ENCODE data around the gene TSC22D4.
"Not testable (repeated sequence)": the region's sequence is repeated elsewhere in the genome, so short reads cannot be mapped to it uniquely, and the experiment has no call there.

The TSC22D4 gene

GRCh38 chr7:100472121-100472851 lies 6.7 kb downstream of the TSC22D4 start:
- no peak for DNase-seq

- DNase-seq = no peak
Measured at GRCh38 chr7:100471021-100471420, 8.0 kb downstream of the TSC22D4 start.

GRCh38 chr7:100469227-100470044 lies 9.6 kb downstream of the TSC22D4 start:
- DNase-seq = peak; percentile 87

- no peak for DNase-seq
Measured at GRCh38 chr7:100467638-100468373, 11.2 kb downstream of the TSC22D4 start.

- no peak for DNase-seq
Measured at GRCh38 chr7:100466653-100467605, 12.1 kb downstream of the TSC22D4 start.

GRCh38 chr7:100465702-100466311 lies 13.2 kb downstream of the TSC22D4 start:
- no peak for DNase-seq

GRCh38 chr7:100465299-100465698 lies 13.7 kb downstream of the TSC22D4 start:
- DNase-seq = no peak

- no peak for DNase-seq
Measured at GRCh38 chr7:100464791-100465190, 14.2 kb downstream of the TSC22D4 start.

GRCh38 chr7:100464210-100464660 lies 14.8 kb downstream of the TSC22D4 start, which contains the start of gene SPACDR:
SPACDR (minus strand) TSS chr7:100464260; CDS start chr7:100464025, 235 bp downstream.
- DNase-seq = no peak

- no peak for DNase-seq
Measured at GRCh38 chr7:100457033-100457432, 22.0 kb downstream of the TSC22D4 start.

GRCh38 chr7:100456562-100456961 lies 22.5 kb downstream of the TSC22D4 start:
- DNase-seq = no peak

- DNase-seq = no peak
Measured at GRCh38 chr7:100455206-100455605, 23.8 kb downstream of the TSC22D4 start.

GRCh38 chr7:100453854-100454253 lies 25.2 kb downstream of the TSC22D4 start:
- DNase-seq = not testable (repeated sequence)

- no peak for DNase-seq
Measured at GRCh38 chr7:100452513-100452912, 26.5 kb downstream of the TSC22D4 start.

GRCh38 chr7:100449190-100449795 lies 29.7 kb downstream of the TSC22D4 start:
- DNase-seq = no peak

- not testable (repeated sequence) for DNase-seq
Measured at GRCh38 chr7:100447363-100447762, 31.7 kb downstream of the TSC22D4 start.

- DNase-seq = no peak
Measured at GRCh38 chr7:100446040-100446439, 33.0 kb downstream of the TSC22D4 start.

- DNase-seq = no peak
Measured at GRCh38 chr7:100444311-100445278, 34.4 kb downstream of the TSC22D4 start.

- DNase-seq = no peak
Measured at GRCh38 chr7:100443096-100443840, 35.7 kb downstream of the TSC22D4 start.
